KMS-11 (cell line): ENCODE data around the gene FRG2.
A peak's percentile ranks its signal among the peaks of the same experiment; 100 is the strongest.
"Not testable (repeated sequence)": the region's sequence is repeated elsewhere in the genome, so short reads cannot be mapped to it uniquely, and the experiment has no call there.

Experiments
- H2AFZ ChIP-seq: fragments of 200-600 bp; sonication (generic); 2 replicates; pipeline ENCODE4 v1.6.1; 2016; ENCODE audit warnings: antibody characterized with exemption, mixed run types, low read depth
- H3K27ac ChIP-seq: fragments of 200-600 bp; sonication (generic); 2 replicates; pipeline ENCODE4 v1.6.1; 2016; ENCODE audit warnings: mild to moderate bottlenecking, mixed run types
- H3K27me3 ChIP-seq: fragments of 200-600 bp; sonication (generic); 2 replicates; pipeline ENCODE4 v1.6.1; 2017; ENCODE audit warnings: mild to moderate bottlenecking, low read depth, mixed run types, moderate library complexity; ENCODE audit not compliant: insufficient read depth
- H3K36me3 ChIP-seq: fragments of 200-600 bp; sonication (generic); 2 replicates; pipeline ENCODE4 v1.6.1; 2017; ENCODE audit warnings: mild to moderate bottlenecking, mixed run types; ENCODE audit not compliant: insufficient read depth
- H3K4me1 ChIP-seq: fragments of 200-600 bp; sonication (generic); 2 replicates; pipeline ENCODE4 v1.6.1; 2016; ENCODE audit warnings: mild to moderate bottlenecking, low read depth, mixed run types; ENCODE audit not compliant: poor library complexity, severe bottlenecking
- H3K4me2 ChIP-seq: fragments of 200-600 bp; sonication (generic); 2 replicates; pipeline ENCODE4 v1.7.0; 2016; ENCODE audit warnings: mild to moderate bottlenecking, mixed run types
- H3K4me3 ChIP-seq: fragments of 200-600 bp; sonication (generic); IDR thresholded peaks from 2 replicates; pipeline ENCODE4 v1.6.1; 2017; ENCODE audit warnings: low read depth, low read length, mixed read lengths; ENCODE audit not compliant: insufficient read depth
- H3K79me2 ChIP-seq: fragments of 200-600 bp; sonication (generic); 2 replicates; pipeline ENCODE4 v1.6.1; 2016; ENCODE audit warnings: low read depth, mixed run types; ENCODE audit not compliant: insufficient read depth
- H3K9ac ChIP-seq: fragments of 200-600 bp; sonication (generic); 2 replicates; pipeline ENCODE4 v1.6.1; 2016; ENCODE audit warnings: mild to moderate bottlenecking, mixed run types
- H4K20me1 ChIP-seq: fragments of 200-600 bp; sonication (generic); 2 replicates; pipeline ENCODE4 v1.6.1; 2016; ENCODE audit warnings: mild to moderate bottlenecking, mixed run types; ENCODE audit not compliant: insufficient read depth

The FRG2 gene

GRCh38 chr4:190027156-190027555, at the start of gene FRG2:
Gene FRG2, minus strand, starts transcription at chr4:190027256. Its CDS starts 52 bp downstream, at chr4:190027204.
- not testable (repeated sequence) for H4K20me1 ChIP-seq, H2AFZ ChIP-seq, H3K36me3 ChIP-seq, H3K4me3 ChIP-seq, H3K27ac ChIP-seq, H3K4me1 ChIP-seq, H3K9ac ChIP-seq, H3K79me2 ChIP-seq, H3K27me3 ChIP-seq, H3K4me2 ChIP-seq

DNA sequence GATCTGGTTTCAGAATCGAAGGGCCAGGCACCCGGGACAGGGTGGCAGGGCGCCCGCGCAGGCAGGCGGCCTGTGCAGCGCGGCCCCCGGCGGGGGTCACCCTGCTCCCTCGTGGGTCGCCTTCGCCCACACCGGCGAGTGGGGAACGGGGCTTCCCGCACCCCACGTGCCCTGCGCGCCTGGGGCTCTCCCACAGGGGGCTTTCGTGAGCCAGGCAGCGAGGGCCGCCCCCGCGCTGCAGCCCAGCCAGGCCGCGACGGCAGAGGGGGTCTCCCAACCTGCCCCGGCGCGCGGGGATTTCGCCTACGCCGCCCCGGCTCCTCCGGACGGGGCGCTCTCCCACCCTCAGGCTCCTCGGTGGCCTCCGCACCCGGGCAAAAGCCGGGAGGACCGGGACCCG, 41.3 kb upstream of the FRG2 start:
- H3K4me2 ChIP-seq, H2AFZ ChIP-seq, H3K4me1 ChIP-seq, H4K20me1 ChIP-seq, H3K27me3 ChIP-seq, H3K79me2 ChIP-seq, H3K9ac ChIP-seq, H3K4me3 ChIP-seq, H3K27ac ChIP-seq, H3K36me3 ChIP-seq: not testable (repeated sequence)

- H2AFZ ChIP-seq, H3K27ac ChIP-seq, H3K4me1 ChIP-seq, H3K36me3 ChIP-seq, H3K79me2 ChIP-seq, H3K9ac ChIP-seq, H3K27me3 ChIP-seq, H3K4me3 ChIP-seq, H3K4me2 ChIP-seq, H4K20me1 ChIP-seq: not testable (repeated sequence)
Observed at GRCh38 chr4:190064805-190065204, 37.7 kb upstream of the FRG2 start.

GRCh38 chr4:190064342-190064741, 37.3 kb upstream of the FRG2 start, which contains the start of gene DBET:
Gene DBET, plus strand, starts transcription at chr4:190064502.
- not testable (repeated sequence) for H3K4me2 ChIP-seq, H2AFZ ChIP-seq, H3K36me3 ChIP-seq, H3K4me3 ChIP-seq, H3K9ac ChIP-seq, H3K27me3 ChIP-seq, H3K79me2 ChIP-seq, H4K20me1 ChIP-seq, H3K4me1 ChIP-seq, H3K27ac ChIP-seq

- not testable (repeated sequence) for H3K79me2 ChIP-seq, H3K4me1 ChIP-seq, H3K27me3 ChIP-seq, H2AFZ ChIP-seq, H3K9ac ChIP-seq, H3K36me3 ChIP-seq, H3K27ac ChIP-seq, H3K4me3 ChIP-seq, H4K20me1 ChIP-seq, H3K4me2 ChIP-seq
Observed at GRCh38 chr4:190058997-190059396, 31.9 kb upstream of the FRG2 start.

- H4K20me1 ChIP-seq, H2AFZ ChIP-seq, H3K27ac ChIP-seq, H3K4me1 ChIP-seq, H3K4me3 ChIP-seq, H3K4me2 ChIP-seq, H3K9ac ChIP-seq, H3K36me3 ChIP-seq, H3K79me2 ChIP-seq, H3K27me3 ChIP-seq: not testable (repeated sequence)
Observed at GRCh38 chr4:190049378-190050239, 22.6 kb upstream of the FRG2 start.

GRCh38 chr4:190047627-190048026, 20.6 kb upstream of the FRG2 start:
- not testable (repeated sequence) for H2AFZ ChIP-seq, H3K27me3 ChIP-seq, H3K4me2 ChIP-seq, H3K36me3 ChIP-seq, H3K79me2 ChIP-seq, H3K4me3 ChIP-seq, H3K4me1 ChIP-seq, H3K27ac ChIP-seq, H3K9ac ChIP-seq, H4K20me1 ChIP-seq

DNA sequence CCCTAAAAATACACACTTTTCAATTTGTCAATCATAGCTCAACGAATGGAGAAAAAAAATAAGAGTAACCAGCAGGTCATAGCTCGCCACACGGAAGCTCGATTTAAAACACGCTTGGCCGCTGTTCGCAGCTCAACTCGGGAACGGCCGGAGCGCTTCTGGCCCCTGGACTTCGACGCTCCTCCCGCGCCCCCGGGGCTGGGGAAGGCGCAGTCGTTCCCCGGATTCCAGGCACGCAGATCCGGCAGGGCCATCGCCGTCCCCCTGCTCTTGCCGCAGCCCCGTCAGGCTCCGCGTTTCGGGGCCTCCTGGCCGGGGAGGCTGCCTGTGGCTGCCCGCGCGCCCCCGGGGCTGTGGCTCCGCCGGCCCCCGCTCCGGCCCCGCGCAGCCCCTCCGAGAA, 13.8 kb upstream of the FRG2 start:
- H3K4me3 ChIP-seq, H2AFZ ChIP-seq: not testable (repeated sequence)

DNA sequence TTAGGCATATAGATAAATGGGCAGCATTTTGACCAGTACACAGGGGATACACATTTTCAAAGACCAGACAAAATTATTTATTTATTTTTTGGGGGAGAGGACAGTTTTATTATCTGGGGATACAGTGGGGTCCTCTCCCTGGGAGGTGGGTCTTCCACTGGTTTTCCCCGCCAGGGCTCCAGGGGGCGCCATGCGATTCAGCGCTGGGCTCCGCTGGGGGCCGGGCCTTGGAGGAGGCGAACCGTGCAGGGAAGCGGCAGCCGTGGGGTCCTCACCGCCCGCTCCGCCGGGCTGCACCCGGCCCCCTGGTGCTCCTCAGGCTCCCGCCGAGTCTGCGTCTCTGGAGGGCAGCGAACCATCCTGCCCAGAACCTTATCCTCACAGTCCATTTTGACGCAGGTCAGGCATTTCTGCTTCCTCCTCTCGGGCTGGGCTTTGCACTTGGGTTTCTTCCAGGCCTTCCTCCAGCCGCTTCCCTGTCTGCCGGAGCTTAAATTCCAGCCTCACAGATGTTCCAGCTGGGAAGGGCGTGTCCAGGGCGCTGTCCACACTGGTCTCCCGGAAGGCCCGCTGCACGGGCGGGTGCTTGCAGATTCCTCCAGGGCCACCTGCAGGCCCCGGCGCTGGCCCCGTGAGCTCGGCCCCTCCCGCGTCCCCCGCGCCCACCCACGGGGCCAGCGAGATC, 10.8 kb upstream of the FRG2 start:
- not testable (repeated sequence) for H3K79me2 ChIP-seq, H3K36me3 ChIP-seq, H3K9ac ChIP-seq, H4K20me1 ChIP-seq, H3K27me3 ChIP-seq, H3K4me3 ChIP-seq, H3K4me1 ChIP-seq, H2AFZ ChIP-seq, H3K27ac ChIP-seq
- H3K4me2 ChIP-seq, result 0 out of 2 replicates have a peak overlapping the region, but pooled peaks have one; percentile 39

More for the DNA sequence above, 13.8 kb upstream of the FRG2 start:
- H3K4me2 ChIP-seq, H3K9ac ChIP-seq, H4K20me1 ChIP-seq, H3K27me3 ChIP-seq, H3K79me2 ChIP-seq, H3K4me1 ChIP-seq, H3K27ac ChIP-seq, H3K36me3 ChIP-seq: not testable (repeated sequence)

- not testable (repeated sequence) for H2AFZ ChIP-seq, H4K20me1 ChIP-seq, H3K4me3 ChIP-seq, H3K27ac ChIP-seq, H3K4me1 ChIP-seq, H3K36me3 ChIP-seq, H3K79me2 ChIP-seq, H3K4me2 ChIP-seq, H3K9ac ChIP-seq, H3K27me3 ChIP-seq
Observed at GRCh38 chr4:190031264-190031663, 4.2 kb upstream of the FRG2 start.
